HEK293 (cell line): ENCODE data around the gene RIPK4.

Source experiments
- ZNF2 ChIP-seq: fragments of 450-650 bp; formaldehyde crosslinking; IDR thresholded peaks from 2 replicates; pipeline ENCODE4 v1.5.1; 2016; ENCODE audit warnings: missing biosample characterization, missing genetic modification characterization
- ZNF391 ChIP-seq: fragments of 450-650 bp; formaldehyde crosslinking; IDR thresholded peaks from 2 replicates; pipeline ENCODE4 v1.5.1; 2016; ENCODE audit warnings: low read depth, missing biosample characterization, missing genetic modification characterization, borderline replicate concordance
- TF ChIP-seq, protein P1 (sequence below): fragments of 450-650 bp; formaldehyde crosslinking; IDR thresholded peaks from 2 replicates; pipeline ENCODE4 v1.5.1; 2016; ENCODE audit warnings: missing biosample characterization, missing genetic modification characterization

DNA sequence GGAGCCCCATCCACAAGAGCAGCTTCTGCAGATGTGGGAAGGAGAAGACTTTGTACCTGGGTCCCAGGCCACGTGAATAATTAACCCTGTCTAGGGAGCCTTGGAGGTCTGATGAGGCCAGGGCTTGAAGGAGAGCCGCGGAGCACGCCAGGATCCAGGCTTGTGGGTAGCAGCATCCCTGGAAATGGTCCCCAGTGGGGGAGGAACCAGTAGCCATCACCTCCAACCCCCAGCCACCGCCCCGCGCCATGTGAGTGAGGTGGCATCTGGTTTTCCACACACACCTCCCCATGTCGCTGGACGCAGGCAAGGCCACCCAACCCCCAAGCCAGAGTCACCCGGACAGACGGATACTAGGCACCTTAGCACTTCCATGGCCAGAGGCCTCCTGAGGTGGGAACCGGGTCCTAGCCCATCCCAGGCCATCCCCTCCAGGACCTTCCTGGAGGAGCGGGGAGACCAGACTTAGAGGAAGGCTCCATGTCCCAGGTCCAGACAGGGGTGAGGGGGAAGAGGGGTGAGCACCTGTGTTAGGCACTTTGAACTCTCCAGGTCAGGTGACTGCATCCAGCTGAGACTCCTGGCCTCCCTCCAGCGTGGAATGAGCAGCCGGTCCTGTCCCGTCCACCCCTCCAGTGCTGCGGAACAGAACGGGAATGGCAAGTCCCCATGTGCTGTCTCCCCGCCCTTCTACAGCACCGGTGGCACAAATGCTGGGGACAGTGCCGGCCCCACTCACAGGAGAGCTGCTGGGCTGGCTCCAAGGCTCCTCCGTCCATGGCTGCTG is 53.2 kb downstream of the RIPK4 start:
- TF ChIP-seq, protein P1, sequence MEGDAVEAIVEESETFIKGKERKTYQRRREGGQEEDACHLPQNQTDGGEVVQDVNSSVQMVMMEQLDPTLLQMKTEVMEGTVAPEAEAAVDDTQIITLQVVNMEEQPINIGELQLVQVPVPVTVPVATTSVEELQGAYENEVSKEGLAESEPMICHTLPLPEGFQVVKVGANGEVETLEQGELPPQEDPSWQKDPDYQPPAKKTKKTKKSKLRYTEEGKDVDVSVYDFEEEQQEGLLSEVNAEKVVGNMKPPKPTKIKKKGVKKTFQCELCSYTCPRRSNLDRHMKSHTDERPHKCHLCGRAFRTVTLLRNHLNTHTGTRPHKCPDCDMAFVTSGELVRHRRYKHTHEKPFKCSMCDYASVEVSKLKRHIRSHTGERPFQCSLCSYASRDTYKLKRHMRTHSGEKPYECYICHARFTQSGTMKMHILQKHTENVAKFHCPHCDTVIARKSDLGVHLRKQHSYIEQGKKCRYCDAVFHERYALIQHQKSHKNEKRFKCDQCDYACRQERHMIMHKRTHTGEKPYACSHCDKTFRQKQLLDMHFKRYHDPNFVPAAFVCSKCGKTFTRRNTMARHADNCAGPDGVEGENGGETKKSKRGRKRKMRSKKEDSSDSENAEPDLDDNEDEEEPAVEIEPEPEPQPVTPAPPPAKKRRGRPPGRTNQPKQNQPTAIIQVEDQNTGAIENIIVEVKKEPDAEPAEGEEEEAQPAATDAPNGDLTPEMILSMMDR: no peak
- TF ChIP-seq ZNF2 (no peak), ZNF391 (tag by site-specific recombination) (no peak)
